IMR-90 (cell line): ENCODE measurements around the gene WNT11. TPM values are rescaled to one million over a fixed set of nuclear protein-coding genes. Genes with fewer than 3 reads are reported as not detected.

Experiments
- ATAC-seq: fragments of 200-7000 bp; cut with Tn5 transposase; 2 replicates; pipeline ENCODE4 v1.9.1; 2020; ENCODE audit warnings: low read depth, mild to moderate bottlenecking, moderate library complexity
- BruUV-seq: library from RNA; stranded (reverse); fragments of 400-500 nt; replicated peaks from 2 replicates; lab custom pipeline; 2021; lab: Mats Ljungman, UMichigan
- CTCF ChIA-PET: fragments of 300-600 bp; formaldehyde crosslinking; extraction: SDS; loops from one replicate; lab custom pipeline; 2021; ENCODE audit warnings: antibody characterized with exemption; lab: Yijun Ruan, JAX
- POLR2A ChIA-PET: fragments of 300-600 bp; sonication (Branson Sonifier 250); formaldehyde crosslinking; loops from one replicate; lab custom pipeline; 2022; ENCODE audit warnings: antibody characterized with exemption; ENCODE audit not compliant: unreplicated experiment; lab: Charles Lee
- DNase-seq: peaks from one replicate; pipeline ENCODE4 v3.0.0; 2013
- H2AFZ ChIP-seq: replicated peaks from 2 replicates; pipeline ENCODE3; 2013; ENCODE audit warnings: low read length, mild to moderate bottlenecking; ENCODE audit not compliant: poor library complexity
- H2AK5ac ChIP-seq: 2 replicates; pipeline ENCODE4 v1.6.1; 2013; ENCODE audit warnings: low read depth, low read length, inconsistent platforms
- H2AK9ac ChIP-seq: replicated peaks from 2 replicates; pipeline ENCODE3; 2013; ENCODE audit warnings: mild to moderate bottlenecking, low read depth, low read length, moderate library complexity; ENCODE audit not compliant: poor library complexity
- H2BK120ac ChIP-seq: 2 replicates; pipeline ENCODE4 v1.6.1; 2013; ENCODE audit warnings: low read depth, low read length, inconsistent platforms
- H2BK15ac ChIP-seq: 3 replicates; pipeline ENCODE4 v1.6.1; 2013; ENCODE audit warnings: low read depth, low read length, inconsistent platforms
- H2BK20ac ChIP-seq: 2 replicates; pipeline ENCODE4 v1.6.1; 2013; ENCODE audit warnings: low read depth, mild to moderate bottlenecking, inconsistent platforms, low read length, moderate library complexity
- H2BK5ac ChIP-seq: 2 replicates; pipeline ENCODE4 v1.6.1; 2013; ENCODE audit warnings: mild to moderate bottlenecking, low read depth, low read length, inconsistent platforms; ENCODE audit not compliant: poor library complexity, severe bottlenecking
- H3K14ac ChIP-seq: replicated peaks from 2 replicates; pipeline ENCODE4 v1.6.1; 2013; ENCODE audit warnings: low read depth, low read length, inconsistent platforms
- H3K18ac ChIP-seq: 2 replicates; pipeline ENCODE4 v1.6.1; 2013; ENCODE audit warnings: low read depth, low read length, control low read depth
- H3K23ac ChIP-seq: 2 replicates; pipeline ENCODE4 v1.6.1; 2013; ENCODE audit warnings: low read depth, low read length, inconsistent platforms
- H3K27ac ChIP-seq: 2 replicates; pipeline ENCODE4 v1.5.1; 2013; ENCODE audit warnings: mild to moderate bottlenecking, control low read depth, low read length; ENCODE audit not compliant: insufficient read depth
- H3K27me3 ChIP-seq: 2 replicates; pipeline ENCODE4 v1.6.1; 2013; ENCODE audit warnings: low read length; ENCODE audit not compliant: control insufficient read depth, insufficient read depth
- H3K36me3 ChIP-seq: 2 replicates; pipeline ENCODE4 v1.6.1; 2013; ENCODE audit warnings: low read length, mixed read lengths; ENCODE audit not compliant: control insufficient read depth, insufficient read depth
- H3K4ac ChIP-seq: 2 replicates; pipeline ENCODE4 v1.6.1; 2013; ENCODE audit warnings: low read depth, low read length, inconsistent platforms
- H3K4me1 ChIP-seq: 2 replicates; pipeline ENCODE4 v1.6.1; 2013; ENCODE audit warnings: low read length, mixed read lengths; ENCODE audit not compliant: control insufficient read depth, insufficient read depth
- H3K4me2 ChIP-seq: 2 replicates; pipeline ENCODE4 v1.6.1; 2013; ENCODE audit warnings: low read depth, mild to moderate bottlenecking, control low read depth, low read length, moderate library complexity
- H3K4me3 ChIP-seq: 2 replicates; pipeline ENCODE4 v1.5.1; 2013; ENCODE audit warnings: low read depth, mild to moderate bottlenecking, control low read depth, low read length, moderate library complexity; ENCODE audit not compliant: insufficient read depth
- H3K56ac ChIP-seq: 2 replicates; pipeline ENCODE4 v1.6.1; 2013; ENCODE audit warnings: low read length, inconsistent platforms; ENCODE audit not compliant: insufficient read depth; ENCODE audit errors: extremely low read depth
- H3K79me1 ChIP-seq, 2 experiments: 2 replicates each; pipeline ENCODE4 v1.6.1; 2013; ENCODE audit warnings: low read length in 2 of 2, inconsistent platforms in 1 of 2, low read depth in 1 of 2
- H3K9ac ChIP-seq: 2 replicates; pipeline ENCODE4 v1.6.1; 2013; ENCODE audit warnings: low read depth, low read length, control low read depth
- H3K9me1 ChIP-seq: 2 replicates; pipeline ENCODE4 v1.6.1; 2013; ENCODE audit warnings: low read length, inconsistent platforms; ENCODE audit not compliant: insufficient read depth
- H3K9me3 ChIP-seq: 2 replicates; pipeline ENCODE4 v1.6.1; 2013; ENCODE audit warnings: low read length; ENCODE audit not compliant: control insufficient read depth, insufficient read depth
- H4K20me1 ChIP-seq: 2 replicates; pipeline ENCODE4 v1.6.1; 2013; ENCODE audit warnings: low read length, inconsistent platforms; ENCODE audit not compliant: insufficient read depth
- H4K5ac ChIP-seq: 2 replicates; pipeline ENCODE4 v1.6.1; 2013; ENCODE audit warnings: mild to moderate bottlenecking, low read depth, low read length, control low read depth
- H4K8ac ChIP-seq, 2 experiments: 2 replicates each; pipeline ENCODE4 v1.6.1; 2013; ENCODE audit warnings: low read depth in 2 of 2, low read length in 2 of 2, control low read depth in 1 of 2, inconsistent platforms in 1 of 2
- H4K91ac ChIP-seq: 2 replicates; pipeline ENCODE4 v1.6.1; 2013; ENCODE audit warnings: low read depth, low read length, inconsistent platforms; ENCODE audit not compliant: insufficient read depth
- BHLHE40 ChIP-seq: fragments of 150-350 bp; IDR thresholded peaks from 2 replicates; pipeline ENCODE4 v1.6.1; 2016; ENCODE audit warnings: mild to moderate bottlenecking, low read depth, low read length
- CEBPB ChIP-seq: IDR thresholded peaks from 2 replicates; pipeline ENCODE4 v1.6.1; 2012; ENCODE audit warnings: low read depth, low read length, improper control_type of control experiment
- CHD1 ChIP-seq: IDR thresholded peaks from 2 replicates; pipeline ENCODE4 v1.6.1; 2012; ENCODE audit warnings: low read depth, low read length, improper control_type of control experiment
- FOS ChIP-seq: fragments of 150-350 bp; IDR thresholded peaks from 2 replicates; pipeline ENCODE4 v1.6.1; 2016; ENCODE audit warnings: low read depth, low read length
- MAFK ChIP-seq: IDR thresholded peaks from 2 replicates; pipeline ENCODE4 v1.6.1; 2012; ENCODE audit warnings: low read depth, low read length, improper control_type of control experiment
- MAZ ChIP-seq: IDR thresholded peaks from 2 replicates; pipeline ENCODE4 v1.6.1; 2012; ENCODE audit warnings: low read depth, mild to moderate bottlenecking, low read length, improper control_type of control experiment, moderate library complexity, borderline replicate concordance
- MXI1 ChIP-seq: IDR thresholded peaks from 2 replicates; pipeline ENCODE4 v1.6.1; 2012; ENCODE audit warnings: low read depth, mild to moderate bottlenecking, low read length, moderate library complexity, borderline replicate concordance
- NFE2L2 ChIP-seq: fragments of 150-350 bp; IDR thresholded peaks from 2 replicates; pipeline ENCODE4 v1.6.1; 2016; ENCODE audit warnings: low read depth, mild to moderate bottlenecking, low read length
- POLR2A ChIP-seq: IDR thresholded peaks from 2 replicates; pipeline ENCODE4 v1.6.1; 2012; ENCODE audit warnings: mild to moderate bottlenecking, low read depth, low read length
- RAD21 ChIP-seq: IDR thresholded peaks from 2 replicates; pipeline ENCODE4 v1.6.1; 2012; ENCODE audit warnings: low read length, improper control_type of control experiment
- RCOR1 ChIP-seq: IDR thresholded peaks from 2 replicates; pipeline ENCODE4 v1.6.1; 2012; ENCODE audit warnings: mild to moderate bottlenecking, low read length, improper control_type of control experiment; ENCODE audit not compliant: insufficient replicate concordance
- RFX5 ChIP-seq: IDR thresholded peaks from 2 replicates; pipeline ENCODE4 v1.8.0; 2012; ENCODE audit warnings: low read depth, mild to moderate bottlenecking, low read length, moderate library complexity
- SMC3 ChIP-seq: fragments of 150-350 bp; IDR thresholded peaks from 2 replicates; pipeline ENCODE4 v1.6.1; 2016; ENCODE audit warnings: low read depth, mild to moderate bottlenecking, antibody characterized with exemption, low read length, moderate library complexity
- WGBS, 2 experiments: methylation state at CpG; one replicate each; pipeline versions ENCODE4 v1.1.5 to v1.1.7; 2013; ENCODE audit warnings: missing lambda C conversion rate in 2 of 2; ENCODE audit not compliant: insufficient read length in 1 of 2; ENCODE audit errors: extremely low coverage in 2 of 2; 5-methylcytosine and 5-hydroxymethylcytosine counted together
- dilution Hi-C: fragments of 300-500 bp; cut with HindIII; formaldehyde crosslinking; loops from one replicate; pipeline ENCODE4 v1.14.3; 2018; ENCODE audit warnings: low sequenced_read_pairs; ENCODE audit not compliant: unreplicated experiment
- in situ Hi-C: fragments of 300-500 bp; cut with MboI; formaldehyde crosslinking; loops from 3 replicates; pipeline ENCODE4 v1.14.3; 2019; ENCODE audit warnings: low sequenced_read_pairs, inconsistent platforms, mixed read lengths
- intact Hi-C: fragments of 100-400 bp; cut with micrococcal nuclease; formaldehyde crosslinking; loops from 2 replicates; pipeline ENCODE4 v1.10.0; 2022
- polyA plus RNA-seq, 3 experiments: library from polyadenylated mRNA; depleted of rRNA; stranded (reverse); fragments of >200 nt; gene quantifications; 2 replicates each; pipeline ENCODE4 v1.2.3, GENCODE V29; 2012; ENCODE audit warnings: low replicate concordance in 1 of 3
- total RNA-seq: library from RNA; depleted of rRNA; stranded (reverse); fragments of >200 nt; gene quantifications from 2 replicates; pipeline ENCODE4 v1.2.3, GENCODE V29; 2012
- TF ChIP-seq, protein P1 (sequence below): fragments of 150-350 bp; IDR thresholded peaks from 2 replicates; pipeline ENCODE4 v1.6.1; 2017; ENCODE audit warnings: mild to moderate bottlenecking, antibody characterized with exemption, low read length, low read depth
- TF ChIP-seq, protein P2 (sequence below): conservative IDR thresholded peaks from 2 replicates; pipeline ENCODE4 v1.5.1; 2012; ENCODE audit warnings: mild to moderate bottlenecking, low read depth, low read length, improper control_type of control experiment
- TF ChIP-seq, protein P3 (sequence below): fragments of 150-350 bp; IDR thresholded peaks from 2 replicates; pipeline ENCODE4 v1.6.1; 2016; ENCODE audit warnings: low read depth, mild to moderate bottlenecking, low read length, moderate library complexity, borderline replicate concordance

WNT11 gene
- total and polyA plus RNA-seq, 2 of the 4 experiments (the other 2 are of a cell fraction), result 0.10 TPM; not detected in 1

DNA sequence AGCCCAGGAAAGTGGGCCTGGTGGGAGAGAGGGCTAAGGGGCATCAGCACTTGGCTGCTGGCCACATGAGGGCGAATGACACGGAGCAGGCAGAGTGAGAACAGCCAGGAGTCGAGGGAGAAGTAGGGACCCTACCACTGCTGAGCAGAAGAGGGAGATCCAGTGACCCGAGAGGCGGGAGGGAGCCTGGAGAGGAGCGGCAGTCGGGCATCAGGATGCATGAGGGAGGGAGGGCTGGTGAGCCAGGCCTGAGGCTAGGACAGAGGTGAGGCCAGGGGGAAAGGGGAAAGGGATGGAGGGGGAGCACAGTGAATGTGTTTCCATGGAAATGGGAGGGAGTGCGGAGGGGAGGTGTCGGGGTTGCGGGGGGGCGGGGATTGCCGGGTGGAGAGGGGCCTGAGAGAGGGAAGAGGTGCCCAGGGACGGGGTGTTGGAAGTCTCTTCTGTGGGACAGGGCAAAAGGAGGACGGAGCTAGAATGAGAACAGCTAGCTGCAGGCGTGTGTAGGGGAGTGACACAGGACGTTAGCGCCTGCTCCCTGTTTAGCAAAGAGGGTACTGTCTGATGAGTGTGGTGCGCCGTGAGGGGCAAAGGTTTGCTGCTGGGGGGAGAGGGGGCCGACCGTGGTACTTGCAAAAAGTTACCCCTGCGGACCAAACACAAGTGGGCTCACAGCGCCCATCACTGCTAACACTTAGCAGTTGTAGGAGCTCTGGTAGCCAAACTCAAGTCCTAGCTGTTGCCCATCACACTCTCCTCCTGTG, 37.1 kb upstream of the WNT11 start:
- ChIA-PET POLR2A (no interaction called here), CTCF (no interaction called here)
- WGBS, 2 experiments, result 27% methylated on average over 18 of the region's 23 CpGs; no CpG with 5 or more reads in 1 of the 2 experiments
- Histone ChIP-seq H4K91ac (no peak overlapping the region), H3K27me3 (peaks cover 58% of the 10 kb centered on the region), H2BK20ac (no peak overlapping the region), H3K27ac (no peak overlapping the region), H3K36me3 (no peaks in the 10 kb centered on the region), H3K79me1 (no peaks in the 10 kb centered on the region), H3K9me3 (no peaks in the 10 kb centered on the region), H2BK120ac (no peak overlapping the region), H3K23ac (no peak overlapping the region), H4K8ac (no peak overlapping the region), H4K5ac (no peak overlapping the region), H3K14ac (no peak overlapping the region), H2AK5ac (no peak overlapping the region), H3K9ac (no peak overlapping the region), H2BK5ac (no peak overlapping the region), H3K56ac (no peak overlapping the region), H3K4me1 (no peaks in the 10 kb centered on the region), H3K9me1 (peaks cover 3% of the 10 kb centered on the region), H3K18ac (no peak overlapping the region), H2BK15ac (no peak overlapping the region), H3K4ac (no peak overlapping the region), H2AK9ac (no peak overlapping the region), H3K4me2 (no peak overlapping the region), H4K20me1 (no peaks in the 10 kb centered on the region), H3K4me3 (no peak overlapping the region), H2AFZ (no peak overlapping the region)
- dilution Hi-C loops, result no loop called here
- BruUV-seq, result no TSS peak
- ATAC-seq (0 out of 2 replicates have a peak, but pooled peaks have one; percentile 27), DNase-seq (no peak)
- in situ Hi-C loops, result no loop called here
- intact Hi-C loops, result no loop called here
- TF ChIP-seq RFX5 (no peak), CHD1 (no peak), SMC3 (no peak), POLR2A (no peak), BHLHE40 (no peak), CEBPB (no peak), RCOR1 (no peak), MAZ (no peak), RAD21 (no peak), MAFK (no peak), MXI1 (no peak), FOS (no peak), NFE2L2 (no peak)
- TF ChIP-seq, protein P1, sequence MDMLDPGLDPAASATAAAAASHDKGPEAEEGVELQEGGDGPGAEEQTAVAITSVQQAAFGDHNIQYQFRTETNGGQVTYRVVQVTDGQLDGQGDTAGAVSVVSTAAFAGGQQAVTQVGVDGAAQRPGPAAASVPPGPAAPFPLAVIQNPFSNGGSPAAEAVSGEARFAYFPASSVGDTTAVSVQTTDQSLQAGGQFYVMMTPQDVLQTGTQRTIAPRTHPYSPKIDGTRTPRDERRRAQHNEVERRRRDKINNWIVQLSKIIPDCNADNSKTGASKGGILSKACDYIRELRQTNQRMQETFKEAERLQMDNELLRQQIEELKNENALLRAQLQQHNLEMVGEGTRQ, result no peak
- TF ChIP-seq, protein P2, sequence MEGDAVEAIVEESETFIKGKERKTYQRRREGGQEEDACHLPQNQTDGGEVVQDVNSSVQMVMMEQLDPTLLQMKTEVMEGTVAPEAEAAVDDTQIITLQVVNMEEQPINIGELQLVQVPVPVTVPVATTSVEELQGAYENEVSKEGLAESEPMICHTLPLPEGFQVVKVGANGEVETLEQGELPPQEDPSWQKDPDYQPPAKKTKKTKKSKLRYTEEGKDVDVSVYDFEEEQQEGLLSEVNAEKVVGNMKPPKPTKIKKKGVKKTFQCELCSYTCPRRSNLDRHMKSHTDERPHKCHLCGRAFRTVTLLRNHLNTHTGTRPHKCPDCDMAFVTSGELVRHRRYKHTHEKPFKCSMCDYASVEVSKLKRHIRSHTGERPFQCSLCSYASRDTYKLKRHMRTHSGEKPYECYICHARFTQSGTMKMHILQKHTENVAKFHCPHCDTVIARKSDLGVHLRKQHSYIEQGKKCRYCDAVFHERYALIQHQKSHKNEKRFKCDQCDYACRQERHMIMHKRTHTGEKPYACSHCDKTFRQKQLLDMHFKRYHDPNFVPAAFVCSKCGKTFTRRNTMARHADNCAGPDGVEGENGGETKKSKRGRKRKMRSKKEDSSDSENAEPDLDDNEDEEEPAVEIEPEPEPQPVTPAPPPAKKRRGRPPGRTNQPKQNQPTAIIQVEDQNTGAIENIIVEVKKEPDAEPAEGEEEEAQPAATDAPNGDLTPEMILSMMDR, result no peak
- TF ChIP-seq, protein P3, sequence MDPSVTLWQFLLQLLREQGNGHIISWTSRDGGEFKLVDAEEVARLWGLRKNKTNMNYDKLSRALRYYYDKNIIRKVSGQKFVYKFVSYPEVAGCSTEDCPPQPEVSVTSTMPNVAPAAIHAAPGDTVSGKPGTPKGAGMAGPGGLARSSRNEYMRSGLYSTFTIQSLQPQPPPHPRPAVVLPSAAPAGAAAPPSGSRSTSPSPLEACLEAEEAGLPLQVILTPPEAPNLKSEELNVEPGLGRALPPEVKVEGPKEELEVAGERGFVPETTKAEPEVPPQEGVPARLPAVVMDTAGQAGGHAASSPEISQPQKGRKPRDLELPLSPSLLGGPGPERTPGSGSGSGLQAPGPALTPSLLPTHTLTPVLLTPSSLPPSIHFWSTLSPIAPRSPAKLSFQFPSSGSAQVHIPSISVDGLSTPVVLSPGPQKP, result no peak
